Caki2 (cell line): ENCODE data around the gene G6PD. TPM values are rescaled to one million over a fixed set of nuclear protein-coding genes. Genes with fewer than 3 reads are reported as not detected.
"Not testable (repeated sequence)": the region's sequence is repeated elsewhere in the genome, so short reads cannot be mapped to it uniquely, and the experiment has no call there.

ENCODE experiments used
- DNase-seq: peaks from one replicate; pipeline ENCODE4 v3.0.0-alpha.2; 2015; ENCODE audit warnings: low read depth
- in situ Hi-C: cut with HindIII; loops from 2 replicates; pipeline ENCODE4 v1.10.0; 2016; ENCODE audit warnings: low sequenced_read_pairs, low pct_unique_long_range_greater_than_20kb, mixed read lengths
- total RNA-seq: library from RNA; depleted of rRNA; stranded (reverse); fragments of >200 nt; shearing (Covaris generic); gene quantifications from 2 replicates; pipeline ENCODE4 v1.2.3, GENCODE V29; 2014; ENCODE audit warnings: low replicate concordance; rRNA removed

Gene G6PD
- 600 and 665 TPM in 2 replicates for total RNA-seq

GRCh38 chrX:154546354-154547244, at the start of gene G6PD:
Gene G6PD (minus strand): TSS chrX:154546846. CDS start chrX:154546155, 691 bp downstream.
- in situ Hi-C loops: no loop called here
- DNase-seq: no peak

GRCh38 chrX:154595559-154596249, 49.1 kb upstream of the G6PD start:
- in situ Hi-C loops: no loop called here
- no peak for DNase-seq

GRCh38 chrX:154594491-154594890, 47.8 kb upstream of the G6PD start:
- in situ Hi-C loops: no loop called here
- DNase-seq: no peak

- no peak for DNase-seq
- in situ Hi-C loops: no loop called here
Measured at GRCh38 chrX:154593201-154593600, 46.6 kb upstream of the G6PD start.

- no peak for DNase-seq
- in situ Hi-C loops: no loop called here
Measured at GRCh38 chrX:154592505-154592904, 45.9 kb upstream of the G6PD start.

GRCh38 chrX:154590415-154590814, 43.8 kb upstream of the G6PD start:
- DNase-seq, in situ Hi-C loops: not testable (repeated sequence)

GRCh38 chrX:154584585-154585183, 38.0 kb upstream of the G6PD start, which contains the start of gene CTAG1A:
Gene CTAG1A (plus strand): TSS chrX:154585133. CDS start chrX:154585207, 74 bp downstream.
- DNase-seq, in situ Hi-C loops: not testable (repeated sequence)

GRCh38 chrX:154582994-154583393, 36.3 kb upstream of the G6PD start:
- DNase-seq, in situ Hi-C loops: not testable (repeated sequence)

GRCh38 chrX:154575076-154575475, 28.4 kb upstream of the G6PD start:
- DNase-seq, in situ Hi-C loops: not testable (repeated sequence)

- in situ Hi-C loops, DNase-seq: not testable (repeated sequence)
Measured at GRCh38 chrX:154573061-154573460, 26.4 kb upstream of the G6PD start.

- DNase-seq, in situ Hi-C loops: not testable (repeated sequence)
Measured at GRCh38 chrX:154570361-154570760, 23.7 kb upstream of the G6PD start.

GRCh38 chrX:154562295-154562694, 15.6 kb upstream of the G6PD start:
- in situ Hi-C loops, DNase-seq: not testable (repeated sequence)

- in situ Hi-C loops, DNase-seq: not testable (repeated sequence)
Measured at GRCh38 chrX:154560326-154560725, 13.7 kb upstream of the G6PD start.

GRCh38 chrX:154558896-154559295, 12.2 kb upstream of the G6PD start:
- in situ Hi-C loops, DNase-seq: not testable (repeated sequence)

GRCh38 chrX:154558060-154558690, 11.5 kb upstream of the G6PD start:
- DNase-seq, in situ Hi-C loops: not testable (repeated sequence)

GRCh38 chrX:154552112-154552806, 5.6 kb upstream of the G6PD start:
- DNase-seq, in situ Hi-C loops: not testable (repeated sequence)

GRCh38 chrX:154549766-154550165, 3.1 kb upstream of the G6PD start:
- in situ Hi-C loops: no loop called here
- no peak for DNase-seq

- in situ Hi-C loops: no loop called here
- no peak for DNase-seq
Measured at GRCh38 chrX:154548028-154548316, 1.3 kb upstream of the G6PD start.
